ENCODE data around the gene ADCY10.

- TF ChIP-seq, protein P1, sequence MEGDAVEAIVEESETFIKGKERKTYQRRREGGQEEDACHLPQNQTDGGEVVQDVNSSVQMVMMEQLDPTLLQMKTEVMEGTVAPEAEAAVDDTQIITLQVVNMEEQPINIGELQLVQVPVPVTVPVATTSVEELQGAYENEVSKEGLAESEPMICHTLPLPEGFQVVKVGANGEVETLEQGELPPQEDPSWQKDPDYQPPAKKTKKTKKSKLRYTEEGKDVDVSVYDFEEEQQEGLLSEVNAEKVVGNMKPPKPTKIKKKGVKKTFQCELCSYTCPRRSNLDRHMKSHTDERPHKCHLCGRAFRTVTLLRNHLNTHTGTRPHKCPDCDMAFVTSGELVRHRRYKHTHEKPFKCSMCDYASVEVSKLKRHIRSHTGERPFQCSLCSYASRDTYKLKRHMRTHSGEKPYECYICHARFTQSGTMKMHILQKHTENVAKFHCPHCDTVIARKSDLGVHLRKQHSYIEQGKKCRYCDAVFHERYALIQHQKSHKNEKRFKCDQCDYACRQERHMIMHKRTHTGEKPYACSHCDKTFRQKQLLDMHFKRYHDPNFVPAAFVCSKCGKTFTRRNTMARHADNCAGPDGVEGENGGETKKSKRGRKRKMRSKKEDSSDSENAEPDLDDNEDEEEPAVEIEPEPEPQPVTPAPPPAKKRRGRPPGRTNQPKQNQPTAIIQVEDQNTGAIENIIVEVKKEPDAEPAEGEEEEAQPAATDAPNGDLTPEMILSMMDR (conservative IDR thresholded peaks at IDR 0.05 in 1 of 2, IDR thresholded peaks at IDR 0.05 in 1 of 2; ENCODE audit: low read depth in 1 of 2, low read length in 2 of 2) = no peak
- no peak for TF ChIP-seq EZH2 (IDR thresholded peaks at IDR 0.05; ENCODE audit: low read length, missing control alignments)
Measured at GRCh38 chr1:167765496-167765895, 148.4 kb downstream of the ADCY10 start.

Measured in fibroblast of lung (primary cell).